Bronchial epithelial cell (primary cell): ENCODE data around the gene EYS. TPM values are rescaled to one million over a fixed set of nuclear protein-coding genes. Genes with fewer than 3 reads are reported as not detected.

Experiments
- DNase-seq: peaks from one replicate; pipeline ENCODE4 v3.0.0-alpha.2; 2010; ENCODE audit warnings: low read depth
- FAIRE-seq: peaks from 2 replicates; lab custom pipeline; 2011; peaks lifted over from hg19 to GRCh38; lab: Jason Lieb, UNC
- H3K27me3 ChIP-seq: 2 replicates; pipeline ENCODE4 v1.5.1; 2011; ENCODE audit warnings: low read length; ENCODE audit not compliant: control insufficient read depth, insufficient read depth
- H3K36me3 ChIP-seq: 2 replicates; pipeline ENCODE4 v1.5.1; 2011; ENCODE audit warnings: low read length; ENCODE audit not compliant: control insufficient read depth, insufficient read depth
- H3K4me3 ChIP-seq: 2 replicates; pipeline ENCODE4 v1.5.1; 2011; ENCODE audit warnings: mild to moderate bottlenecking, low read depth, low read length, control low read depth
- CTCF ChIP-seq: IDR thresholded peaks from 2 replicates; pipeline ENCODE4 v1.5.1; 2011; ENCODE audit warnings: mild to moderate bottlenecking, moderate library complexity, low read length, control low read depth, inconsistent platforms; ENCODE audit not compliant: insufficient read depth, severe bottlenecking
- total RNA-seq: library from RNA; depleted of rRNA; stranded (reverse); fragments of >200 nt; gene quantifications from 2 replicates; pipeline ENCODE4 v1.2.1, GENCODE V29; 2014

EYS gene
- total RNA-seq, 1 donor from 2014 or later = 0.53 TPM

GRCh38 chr6:64090352-64090751 lies 1616.7 kb downstream of the EYS start:
- no peaks in the 10 kb centered on the region for H3K36me3 ChIP-seq
- no peak for TF ChIP-seq CTCF
- FAIRE-seq = no peak
- no peaks in the 10 kb centered on the region for H3K27me3 ChIP-seq
- H3K4me3 ChIP-seq = no peak overlapping the region
- DNase-seq = peak; percentile 23

- no peak for FAIRE-seq
- H3K36me3 ChIP-seq = no peaks in the 10 kb centered on the region
- H3K27me3 ChIP-seq = no peaks in the 10 kb centered on the region
- DNase-seq = no peak
- no peak overlapping the region for H3K4me3 ChIP-seq
- TF ChIP-seq CTCF = no peak
Measured at GRCh38 chr6:64085126-64085525, 1621.9 kb downstream of the EYS start.

- H3K27me3 ChIP-seq = no peaks in the 10 kb centered on the region
- TF ChIP-seq CTCF = no peak
- no peaks in the 10 kb centered on the region for H3K36me3 ChIP-seq
- no peak for DNase-seq
- no peak overlapping the region for H3K4me3 ChIP-seq
- FAIRE-seq = no peak
Measured at GRCh38 chr6:64084185-64084663, 1622.8 kb downstream of the EYS start.

- no peaks in the 10 kb centered on the region for H3K27me3 ChIP-seq
- DNase-seq (no peak), FAIRE-seq (no peak)
- no peak overlapping the region for H3K4me3 ChIP-seq
- no peak for TF ChIP-seq CTCF
- H3K36me3 ChIP-seq = no peaks in the 10 kb centered on the region
Measured at GRCh38 chr6:64083261-64083660, 1623.8 kb downstream of the EYS start.

GRCh38 chr6:64081453-64081852 lies 1625.6 kb downstream of the EYS start:
- Histone ChIP-seq H3K27me3 (no peaks in the 10 kb centered on the region), H3K4me3 (no peak overlapping the region), H3K36me3 (no peaks in the 10 kb centered on the region)
- FAIRE-seq (no peak), DNase-seq (peak; percentile 44)
- no peak for TF ChIP-seq CTCF

- no peak for FAIRE-seq
- Histone ChIP-seq H3K36me3 (no peaks in the 10 kb centered on the region), H3K4me3 (no peak overlapping the region), H3K27me3 (no peaks in the 10 kb centered on the region)
- TF ChIP-seq CTCF = no peak
- DNase-seq = no peak
Measured at GRCh38 chr6:64074981-64075380, 1632.0 kb downstream of the EYS start.
